Jurkat, Clone E6-1 (cell line): ENCODE measurements around the gene MTOR.

ENCODE experiments used
- DNase-seq: peaks from one replicate; pipeline ENCODE4 v3.0.0-alpha.2; 2011; ENCODE audit warnings: low read depth, low spot score
- H3K4me3 ChIP-seq: 2 replicates; pipeline ENCODE4 v1.5.1; 2011; ENCODE audit warnings: mild to moderate bottlenecking, low read length, control low read depth, moderate library complexity

MTOR gene

GRCh38 chr1:11058026-11058425 is 204.3 kb downstream of the MTOR start:
- H3K4me3 ChIP-seq = no peak overlapping the region
- no peak for DNase-seq

- no peak overlapping the region for H3K4me3 ChIP-seq
- DNase-seq = no peak
These were observed 204.9 kb downstream of the MTOR start for GRCh38 chr1:11057477-11057876.
